Measurements from ENCODE around the gene SMIM1.

SMIM1 gene

GRCh38 chr1:3821908-3822307 lies 49.4 kb downstream of the SMIM1 start:
- no peak for DNase-seq (ENCODE audit: low read depth)

GRCh38 chr1:3822421-3822820 lies 49.9 kb downstream of the SMIM1 start:
- no peak for DNase-seq (ENCODE audit: low read depth)

GRCh38 chr1:3824650-3825049 lies 52.1 kb downstream of the SMIM1 start:
- no peak for DNase-seq (ENCODE audit: low read depth)

DNA sequence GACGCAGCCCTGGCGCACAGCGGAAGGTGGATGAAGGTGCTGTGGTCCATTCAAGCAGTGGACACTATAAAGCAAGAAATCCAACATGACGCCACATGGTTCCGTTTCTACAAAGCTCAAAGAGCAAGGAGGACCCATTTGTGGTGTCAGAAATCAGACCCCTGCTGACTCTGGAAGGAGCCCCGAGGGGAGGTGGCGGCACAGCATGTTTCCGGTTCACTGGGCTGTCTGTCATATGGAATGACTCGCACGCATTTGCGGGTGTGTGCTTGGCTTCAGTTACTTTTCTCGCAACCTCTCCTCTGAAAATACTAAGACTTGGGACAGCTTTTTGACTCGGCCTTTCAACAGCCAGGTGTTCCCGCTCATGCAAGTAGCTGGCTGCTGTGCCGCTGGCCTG lies 52.8 kb downstream of the SMIM1 start:
- no peak for DNase-seq (ENCODE audit: low read depth)
